T-cell (primary cell): ENCODE measurements around the gene TSPAN9. TPM values are rescaled to one million over a fixed set of nuclear protein-coding genes. Genes with fewer than 3 reads are reported as not detected.

ENCODE experiments used
- ATAC-seq, 4 experiments: fragments of 200-7000 bp in 3 of 4; fragments of 150-1000 bp in 1 of 4; cut with Tn5 transposase; replicated peaks in 1 of 4; 1 replicate in 3 of 4; 2 replicates in 1 of 4; pipeline ENCODE4 v1.10.0; 2021; ENCODE audit warnings: moderate library complexity in 3 of 4, mild to moderate bottlenecking in 2 of 4, moderate number of reproducible peaks in 1 of 4
- CTCF ChIA-PET, 2 donors: fragments of 300-600 bp; sonication (Branson Sonifier 250); formaldehyde crosslinking; loops; one replicate each; lab custom pipeline; 2022; ENCODE audit warnings: antibody characterized with exemption in 2 of 2; lab: Charles Lee
- POLR2A ChIA-PET, 2 donors: fragments of 300-600 bp; sonication (Branson Sonifier 250); formaldehyde crosslinking; loops; one replicate each; lab custom pipeline; 2022; ENCODE audit warnings: antibody characterized with exemption in 2 of 2; lab: Charles Lee
- DNase-seq, 35 experiments: peaks; one replicate each; pipeline versions ENCODE4 v3.0.0 to v3.0.0-alpha.2; 2013 to 2023
- H3K27ac ChIP-seq: one replicate; pipeline ENCODE4 v1.5.1; 2013; ENCODE audit warnings: low read length
- H3K27me3 ChIP-seq, 2 experiments: replicated peaks in 1 of 2; 1 replicate in 1 of 2; 2 replicates in 1 of 2; pipeline versions ENCODE4 v1.6.1 to v1.7.0; 2013; ENCODE audit warnings: low read length in 1 of 2, mixed read lengths in 1 of 2; ENCODE audit not compliant: control insufficient read depth in 2 of 2, insufficient read depth in 2 of 2; ENCODE audit errors: extremely low read depth in 1 of 2
- H3K36me3 ChIP-seq, 2 donors: 1 replicate in 1 of 2; 2 replicates in 1 of 2; pipeline versions ENCODE4 v1.6.1 to v1.7.0; 2013; ENCODE audit warnings: low read length in 1 of 2; ENCODE audit not compliant: control insufficient read depth in 2 of 2, insufficient read depth in 1 of 2; ENCODE audit errors: extremely low read depth in 1 of 2
- H3K4me1 ChIP-seq, 2 experiments: 1 replicate in 1 of 2; 2 replicates in 1 of 2; pipeline versions ENCODE4 v1.6.1 to v1.7.0; 2013; ENCODE audit warnings: low read length in 2 of 2, mixed read lengths in 1 of 2; ENCODE audit not compliant: insufficient read depth in 2 of 2, control insufficient read depth in 1 of 2; ENCODE audit errors: extremely low read depth in 1 of 2
- H3K4me3 ChIP-seq, 2 donors: 1 replicate in 1 of 2; 2 replicates in 1 of 2; pipeline versions ENCODE4 v1.5.1 to v1.7.0; 2013; ENCODE audit warnings: mild to moderate bottlenecking in 2 of 2, low read length in 1 of 2, moderate library complexity in 1 of 2; ENCODE audit not compliant: control insufficient read depth in 1 of 2; ENCODE audit errors: extremely low read depth in 1 of 2
- H3K9me3 ChIP-seq: 2 replicates; pipeline ENCODE4 v1.7.0; 2013
- H3K27ac Mint-ChIP-seq, 2 donors: one replicate each; pipeline ENCODE4 v1.8.0; 2020 to 2021; ENCODE audit warnings: mild to moderate bottlenecking in 2 of 2, mixed read lengths in 2 of 2
- H3K27me3 Mint-ChIP-seq, 2 donors: one replicate each; pipeline ENCODE4 v1.8.0; 2021 to 2022; ENCODE audit warnings: mixed read lengths in 2 of 2
- H3K36me3 Mint-ChIP-seq: one replicate; pipeline ENCODE4 v1.8.0; 2021; ENCODE audit warnings: mixed read lengths
- H3K4me1 Mint-ChIP-seq, 3 donors: one replicate each; pipeline ENCODE4 v1.8.0; 2020 to 2022; ENCODE audit warnings: mixed read lengths in 3 of 3, mild to moderate bottlenecking in 1 of 3
- H3K4me3 Mint-ChIP-seq, 3 donors: one replicate each; pipeline ENCODE4 v1.8.0; 2020 to 2022; ENCODE audit warnings: mild to moderate bottlenecking in 3 of 3, mixed read lengths in 3 of 3, moderate library complexity in 3 of 3
- H3K9me3 Mint-ChIP-seq, 3 donors: one replicate each; pipeline ENCODE4 v1.8.0; 2020 to 2022; ENCODE audit warnings: mixed read lengths in 3 of 3
- WGBS: methylation state at CpG from one replicate; pipeline ENCODE4 v1.1.5; 2013; ENCODE audit warnings: missing lambda C conversion rate; ENCODE audit not compliant: insufficient coverage; 5-methylcytosine and 5-hydroxymethylcytosine counted together
- total RNA-seq, 35 experiments: library from RNA in 6 of 35; stranded (reverse) in 6 of 35; fragments of 120-200 nt in 1 of 35; gene quantifications; one replicate each; pipeline versions ENCODE4 v1.2.1 to v1.2.4 and lab custom pipeline; 2013 to 2026

The TSPAN9 gene
- total RNA-seq, 5 donors from 2014 or later (not counting 1 experiment from before 2014, with no cell fraction given) = 0.56 to 1.1 (median 0.70) TPM

DNA sequence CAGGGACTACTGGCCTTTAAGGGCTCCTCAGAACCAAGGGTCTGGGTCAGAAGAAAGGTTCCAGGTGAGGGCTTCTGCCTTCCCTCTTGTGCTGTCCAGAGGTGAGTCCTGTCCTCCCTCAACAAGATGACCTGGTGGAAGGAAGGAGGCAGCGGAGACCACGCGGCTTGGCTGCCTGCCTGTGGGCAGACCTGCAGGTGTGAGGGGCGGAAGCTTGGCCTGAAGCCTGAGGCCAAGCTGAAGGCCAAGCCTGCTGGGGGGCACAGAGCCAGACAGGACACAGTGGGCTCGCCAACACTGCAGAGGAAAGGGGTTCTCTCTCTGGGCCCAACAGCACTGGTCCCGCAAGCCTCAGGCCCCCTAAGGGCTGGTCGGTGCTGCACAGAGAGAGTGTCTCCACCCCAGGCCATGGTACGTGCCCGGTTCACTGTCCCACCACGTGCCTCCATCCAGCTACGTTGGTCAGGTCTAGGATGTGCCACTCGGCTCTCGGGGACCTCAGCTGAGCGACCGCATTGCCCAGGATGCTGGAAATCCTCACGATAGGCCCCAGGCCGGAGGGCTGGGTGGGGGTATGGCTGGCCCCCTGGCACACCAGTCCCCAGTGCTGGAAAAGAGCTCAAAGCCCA lies 243.8 kb downstream of the TSPAN9 start:
- no peaks in the 10 kb centered on the region for H3K4me1 ChIP-seq
- ChIA-PET POLR2A (no interaction called here), CTCF (no interaction called here)
- no peaks in the 10 kb centered on the region for H3K36me3 Mint-ChIP-seq
- no peak overlapping the region for H3K27ac Mint-ChIP-seq
- WGBS = 72% methylated on average over 10 of the region's 17 CpGs
- H3K4me1 Mint-ChIP-seq = no peaks in the 10 kb centered on the region
- H3K27me3 Mint-ChIP-seq = peaks cover 2 to 8% of the 10 kb centered on the region in 2 donors
- H3K27ac ChIP-seq = no peak overlapping the region
- no peak overlapping the region for H3K4me3 ChIP-seq
- no peaks in the 10 kb centered on the region for H3K9me3 ChIP-seq
- no peaks in the 10 kb centered on the region for H3K36me3 ChIP-seq
- H3K27me3 ChIP-seq = peaks cover 0 to 25% of the 10 kb centered on the region in 2 experiments
- no peaks in the 10 kb centered on the region for H3K9me3 Mint-ChIP-seq
- DNase-seq (no peak), ATAC-seq (no peak)
- H3K4me3 Mint-ChIP-seq = no peak overlapping the region

DNA sequence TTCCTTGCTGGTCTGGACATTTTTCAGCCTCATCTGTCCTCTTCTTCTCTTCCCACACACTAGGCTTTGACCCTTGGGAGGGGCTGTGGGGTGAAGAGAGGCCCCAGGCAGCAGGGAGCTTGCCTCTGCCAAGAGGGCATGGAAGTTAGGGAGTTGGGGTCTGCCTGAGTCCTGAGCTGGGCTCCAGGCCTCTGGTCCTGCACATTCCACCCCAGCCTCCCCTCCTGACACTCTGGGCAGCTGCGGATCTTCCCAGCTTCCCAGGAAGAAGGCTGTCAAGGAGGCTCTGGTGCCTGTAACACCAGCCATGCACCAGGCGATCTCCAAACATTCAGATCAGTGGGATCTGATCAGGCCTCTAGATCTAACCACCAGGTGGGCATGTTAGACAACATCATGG lies 244.7 kb downstream of the TSPAN9 start:
- no peak overlapping the region for H3K4me3 Mint-ChIP-seq

DNA sequence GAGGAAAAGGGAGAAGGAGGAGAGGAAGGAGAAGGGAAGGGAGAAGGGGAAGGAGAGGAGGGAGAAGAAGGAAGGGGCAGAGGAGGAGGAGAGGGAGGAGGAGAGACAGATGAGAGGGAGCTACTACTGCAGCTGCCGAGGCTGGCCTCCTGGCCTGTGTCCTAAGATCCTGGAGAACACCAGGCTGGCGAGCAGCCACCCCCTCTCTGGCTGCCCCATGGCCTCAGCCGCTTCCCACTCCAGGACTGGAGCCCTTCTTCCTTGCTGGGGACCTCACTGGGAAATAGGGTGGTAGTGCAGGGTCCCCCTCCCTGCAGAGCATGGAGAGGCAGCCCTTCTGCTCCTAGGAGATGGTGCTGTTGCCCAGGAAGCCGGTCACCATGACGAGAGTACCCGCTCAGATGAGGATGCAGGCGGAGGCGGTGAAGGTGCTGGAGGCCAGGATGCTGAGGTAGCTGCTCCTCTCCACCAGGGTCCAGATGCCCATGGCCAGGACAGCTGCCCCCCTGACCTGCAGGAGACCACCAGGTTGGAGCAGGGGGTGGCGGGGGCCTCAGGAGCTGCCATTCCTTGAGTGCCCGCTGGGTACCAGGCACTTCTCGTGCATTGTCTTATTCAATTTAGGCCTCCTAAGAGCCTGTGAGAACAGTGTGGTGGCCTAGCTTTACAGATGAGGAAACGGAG lies 246.0 kb downstream of the TSPAN9 start:
- Histone ChIP-seq H3K4me1 (no peaks in the 10 kb centered on the region), H3K27ac (no peak overlapping the region), H3K27me3 (peaks cover 0 to 32% of the 10 kb centered on the region in 2 experiments), H3K4me3 (no peak overlapping the region), H3K9me3 (no peaks in the 10 kb centered on the region), H3K36me3 (no peaks in the 10 kb centered on the region)
- no peak overlapping the region for H3K27ac Mint-ChIP-seq
- H3K4me3 Mint-ChIP-seq = no peak overlapping the region
- no peak for ATAC-seq
- ChIA-PET CTCF (no interaction called here), POLR2A (no interaction called here)
- no peak for DNase-seq
- H3K9me3 Mint-ChIP-seq = no peaks in the 10 kb centered on the region
- peaks cover 4 to 8% of the 10 kb centered on the region in 2 donors for H3K27me3 Mint-ChIP-seq
- 84% methylated on average over 11 of the region's 12 CpGs for whole genome bisulfite sequencing
- H3K4me1 Mint-ChIP-seq = no peaks in the 10 kb centered on the region
- H3K36me3 Mint-ChIP-seq = no peaks in the 10 kb centered on the region

More for the DNA sequence above, 244.7 kb downstream of the TSPAN9 start:
- WGBS = 90% methylated on average over 2 of the region's 2 CpGs
- no peak overlapping the region for H3K27ac Mint-ChIP-seq
- Histone ChIP-seq H3K27me3 (peaks cover 0 to 32% of the 10 kb centered on the region in 2 experiments), H3K36me3 (no peaks in the 10 kb centered on the region), H3K9me3 (no peaks in the 10 kb centered on the region), H3K27ac (no peak overlapping the region), H3K4me3 (no peak overlapping the region), H3K4me1 (no peaks in the 10 kb centered on the region)
- ATAC-seq (no peak), DNase-seq (no peak)
- H3K9me3 Mint-ChIP-seq = no peaks in the 10 kb centered on the region
- H3K4me1 Mint-ChIP-seq = no peaks in the 10 kb centered on the region
- no peaks in the 10 kb centered on the region for H3K36me3 Mint-ChIP-seq
- ChIA-PET POLR2A (no interaction called here), CTCF (no interaction called here)
- peaks cover 2 to 8% of the 10 kb centered on the region in 2 donors for H3K27me3 Mint-ChIP-seq

DNA sequence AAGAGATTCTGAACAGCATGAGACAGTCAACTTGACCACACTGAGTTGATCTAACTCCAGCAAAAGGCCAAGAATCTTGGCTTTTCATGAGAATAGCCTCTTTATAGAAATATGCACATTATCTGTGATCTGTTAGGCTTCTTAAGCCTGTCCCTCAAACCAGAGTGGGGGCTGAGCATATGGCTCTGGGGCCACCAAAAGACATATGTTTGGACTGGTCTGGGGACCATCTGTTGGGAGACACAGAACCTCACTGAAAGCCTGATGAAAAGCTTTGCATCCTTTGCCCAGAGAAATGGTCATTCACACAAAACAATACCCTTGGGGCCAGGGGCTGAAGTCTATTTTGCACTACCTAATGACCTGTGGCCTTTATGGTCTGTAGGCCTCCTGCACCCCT lies 248.6 kb downstream of the TSPAN9 start:
- no peak overlapping the region for H3K4me3 ChIP-seq
- peaks cover 4 to 8% of the 10 kb centered on the region in 2 donors for H3K27me3 Mint-ChIP-seq
- CTCF ChIA-PET = no interaction called here
- no peaks in the 10 kb centered on the region for H3K36me3 Mint-ChIP-seq
- H3K27ac ChIP-seq = no peak overlapping the region
- H3K4me1 ChIP-seq = no peaks in the 10 kb centered on the region
- H3K27me3 ChIP-seq = peaks cover 0 to 23% of the 10 kb centered on the region in 2 experiments
- no peaks in the 10 kb centered on the region for H3K36me3 ChIP-seq
- ATAC-seq (no peak), DNase-seq (no peak)
- no peaks in the 10 kb centered on the region for H3K4me1 Mint-ChIP-seq
- no peaks in the 10 kb centered on the region for H3K9me3 ChIP-seq
- POLR2A ChIA-PET = no interaction called here
- H3K9me3 Mint-ChIP-seq = no peaks in the 10 kb centered on the region
- no peak overlapping the region for H3K4me3 Mint-ChIP-seq
- H3K27ac Mint-ChIP-seq = no peak overlapping the region

DNA sequence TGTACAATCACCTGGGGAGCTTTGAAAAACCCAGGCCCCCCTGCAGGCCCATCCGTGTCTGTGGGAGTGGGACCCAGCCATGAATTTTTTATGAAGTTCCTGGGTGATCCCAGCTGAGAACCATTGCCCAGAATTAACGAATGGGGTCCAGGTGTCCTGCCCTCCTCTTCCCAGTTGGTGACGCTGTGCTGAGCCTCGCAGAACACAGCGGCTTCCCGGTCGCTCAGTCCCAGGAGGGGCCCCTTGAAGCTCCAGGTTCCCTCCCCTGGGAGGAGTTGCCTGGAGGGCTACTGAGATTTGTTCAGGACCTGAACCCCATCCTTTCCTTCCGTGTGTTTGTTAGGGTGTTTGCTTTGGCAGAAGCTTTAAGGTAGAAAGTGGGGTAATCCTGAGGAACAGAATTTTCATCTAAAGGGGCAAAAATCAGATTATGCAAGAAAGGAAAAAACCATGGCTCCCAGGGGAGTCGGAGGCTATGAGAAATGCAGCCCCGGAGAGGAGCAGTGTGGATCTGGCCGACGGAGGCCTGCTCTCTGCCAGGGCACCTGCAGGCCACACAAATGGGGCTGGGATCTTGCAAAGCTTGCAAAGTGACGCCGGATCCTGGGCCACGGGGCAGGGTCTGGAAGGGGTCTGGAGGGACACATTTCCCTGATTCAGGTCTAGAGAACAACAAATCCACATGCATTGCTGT lies 249.1 kb downstream of the TSPAN9 start:
- Histone ChIP-seq H3K27me3 (peaks cover 0 to 23% of the 10 kb centered on the region in 2 experiments), H3K9me3 (no peaks in the 10 kb centered on the region), H3K27ac (no peak overlapping the region), H3K4me3 (no peak overlapping the region), H3K4me1 (no peaks in the 10 kb centered on the region), H3K36me3 (no peaks in the 10 kb centered on the region)
- 80% methylated on average over 13 of the region's 15 CpGs for WGBS
- ATAC-seq (no peak), DNase-seq (no peak)
- H3K4me3 Mint-ChIP-seq = no peak overlapping the region
- CTCF ChIA-PET = no interaction called here
- POLR2A ChIA-PET = no interaction called here
- H3K4me1 Mint-ChIP-seq = no peaks in the 10 kb centered on the region
- no peaks in the 10 kb centered on the region for H3K36me3 Mint-ChIP-seq
- H3K27ac Mint-ChIP-seq = no peak overlapping the region
- H3K27me3 Mint-ChIP-seq = peaks cover 4 to 8% of the 10 kb centered on the region in 2 donors
- H3K9me3 Mint-ChIP-seq = no peaks in the 10 kb centered on the region

DNA sequence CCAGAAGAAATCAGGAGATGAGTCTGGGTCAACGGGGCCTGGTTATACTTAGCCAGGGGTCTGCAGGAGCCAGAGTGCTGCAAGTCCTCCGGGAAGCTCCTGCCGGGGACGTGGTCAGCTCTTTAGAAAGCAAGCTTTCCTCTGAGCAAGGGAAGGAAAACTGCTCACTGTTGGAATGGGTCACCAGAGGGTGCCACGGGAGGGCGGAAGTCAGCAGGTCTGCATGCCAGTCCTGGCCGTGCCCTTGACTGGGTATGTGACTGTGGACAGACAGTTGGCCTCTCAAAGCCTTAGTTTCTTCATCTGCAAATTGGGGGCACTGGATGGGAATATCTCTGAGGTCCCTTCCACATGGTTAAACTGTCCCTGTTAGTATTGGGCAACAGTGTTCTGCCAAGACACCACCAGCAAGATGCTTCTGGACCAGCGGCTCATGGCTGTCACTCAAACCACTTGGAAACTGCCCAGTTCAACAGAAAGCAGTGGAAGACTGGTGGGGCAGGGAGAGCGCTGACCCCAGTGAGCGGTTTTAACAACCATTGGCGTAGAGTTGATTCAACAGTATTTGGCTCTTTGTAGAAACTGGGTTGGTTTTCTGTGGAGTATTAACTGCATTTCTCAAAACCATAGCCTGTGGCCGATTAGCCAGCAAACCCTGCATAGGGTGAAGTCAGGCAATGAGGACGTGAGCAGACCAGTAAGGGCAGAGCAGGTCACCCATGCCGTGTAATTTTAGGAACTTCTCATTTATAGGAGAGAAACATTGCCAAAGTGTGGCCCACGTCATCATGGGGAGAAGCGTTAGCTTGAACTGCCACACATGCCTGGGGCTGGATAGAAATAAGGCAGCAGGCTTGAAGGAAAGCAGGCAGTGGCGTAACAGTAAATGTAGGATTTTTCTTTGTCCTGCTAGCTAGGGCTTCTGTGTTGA lies 249.9 kb downstream of the TSPAN9 start:
- CTCF ChIA-PET = no interaction called here
- Histone ChIP-seq H3K36me3 (no peaks in the 10 kb centered on the region), H3K27ac (no peak overlapping the region), H3K9me3 (no peaks in the 10 kb centered on the region), H3K27me3 (peaks cover 0 to 16% of the 10 kb centered on the region in 2 experiments), H3K4me1 (no peaks in the 10 kb centered on the region), H3K4me3 (no peak overlapping the region)
- H3K27ac Mint-ChIP-seq = no peak overlapping the region
- no peak overlapping the region for H3K4me3 Mint-ChIP-seq
- peaks cover 2 to 5% of the 10 kb centered on the region in 2 donors for H3K27me3 Mint-ChIP-seq
- WGBS = 79% methylated on average over 14 of the region's 17 CpGs
- POLR2A ChIA-PET = no interaction called here
- DNase-seq = no peak
- no peaks in the 10 kb centered on the region for H3K9me3 Mint-ChIP-seq
- no peaks in the 10 kb centered on the region for H3K4me1 Mint-ChIP-seq
- ATAC-seq = no peak
- no peaks in the 10 kb centered on the region for H3K36me3 Mint-ChIP-seq
